ENCODE data around the gene ADCY3.

ADCY3 gene

DNA sequence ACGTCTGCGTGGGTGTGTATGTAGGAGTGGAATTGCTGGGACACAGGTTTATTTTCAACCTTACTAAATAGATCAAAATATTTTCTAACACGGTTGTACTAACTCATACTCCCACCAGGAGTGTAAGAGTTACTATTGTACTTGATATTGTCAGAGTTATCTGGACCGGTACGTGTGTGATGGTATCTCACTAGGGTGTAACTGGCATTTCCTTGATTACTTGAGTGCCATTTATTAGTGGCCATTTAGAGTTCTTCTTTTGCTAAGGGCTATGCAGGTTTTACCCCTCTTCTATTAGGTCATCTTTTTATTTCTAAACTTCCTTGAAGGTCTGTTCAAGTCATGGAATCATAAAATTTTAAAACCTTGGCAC is 93.3 kb downstream of the ADCY3 start:
- TF ChIP-seq, protein P1, sequence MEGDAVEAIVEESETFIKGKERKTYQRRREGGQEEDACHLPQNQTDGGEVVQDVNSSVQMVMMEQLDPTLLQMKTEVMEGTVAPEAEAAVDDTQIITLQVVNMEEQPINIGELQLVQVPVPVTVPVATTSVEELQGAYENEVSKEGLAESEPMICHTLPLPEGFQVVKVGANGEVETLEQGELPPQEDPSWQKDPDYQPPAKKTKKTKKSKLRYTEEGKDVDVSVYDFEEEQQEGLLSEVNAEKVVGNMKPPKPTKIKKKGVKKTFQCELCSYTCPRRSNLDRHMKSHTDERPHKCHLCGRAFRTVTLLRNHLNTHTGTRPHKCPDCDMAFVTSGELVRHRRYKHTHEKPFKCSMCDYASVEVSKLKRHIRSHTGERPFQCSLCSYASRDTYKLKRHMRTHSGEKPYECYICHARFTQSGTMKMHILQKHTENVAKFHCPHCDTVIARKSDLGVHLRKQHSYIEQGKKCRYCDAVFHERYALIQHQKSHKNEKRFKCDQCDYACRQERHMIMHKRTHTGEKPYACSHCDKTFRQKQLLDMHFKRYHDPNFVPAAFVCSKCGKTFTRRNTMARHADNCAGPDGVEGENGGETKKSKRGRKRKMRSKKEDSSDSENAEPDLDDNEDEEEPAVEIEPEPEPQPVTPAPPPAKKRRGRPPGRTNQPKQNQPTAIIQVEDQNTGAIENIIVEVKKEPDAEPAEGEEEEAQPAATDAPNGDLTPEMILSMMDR (IDR thresholded peaks at IDR 0.05; ENCODE audit: low read depth, low read length): no peak
- no peak for DNase-seq (ENCODE audit: extremely low read depth, low read depth)

DNA sequence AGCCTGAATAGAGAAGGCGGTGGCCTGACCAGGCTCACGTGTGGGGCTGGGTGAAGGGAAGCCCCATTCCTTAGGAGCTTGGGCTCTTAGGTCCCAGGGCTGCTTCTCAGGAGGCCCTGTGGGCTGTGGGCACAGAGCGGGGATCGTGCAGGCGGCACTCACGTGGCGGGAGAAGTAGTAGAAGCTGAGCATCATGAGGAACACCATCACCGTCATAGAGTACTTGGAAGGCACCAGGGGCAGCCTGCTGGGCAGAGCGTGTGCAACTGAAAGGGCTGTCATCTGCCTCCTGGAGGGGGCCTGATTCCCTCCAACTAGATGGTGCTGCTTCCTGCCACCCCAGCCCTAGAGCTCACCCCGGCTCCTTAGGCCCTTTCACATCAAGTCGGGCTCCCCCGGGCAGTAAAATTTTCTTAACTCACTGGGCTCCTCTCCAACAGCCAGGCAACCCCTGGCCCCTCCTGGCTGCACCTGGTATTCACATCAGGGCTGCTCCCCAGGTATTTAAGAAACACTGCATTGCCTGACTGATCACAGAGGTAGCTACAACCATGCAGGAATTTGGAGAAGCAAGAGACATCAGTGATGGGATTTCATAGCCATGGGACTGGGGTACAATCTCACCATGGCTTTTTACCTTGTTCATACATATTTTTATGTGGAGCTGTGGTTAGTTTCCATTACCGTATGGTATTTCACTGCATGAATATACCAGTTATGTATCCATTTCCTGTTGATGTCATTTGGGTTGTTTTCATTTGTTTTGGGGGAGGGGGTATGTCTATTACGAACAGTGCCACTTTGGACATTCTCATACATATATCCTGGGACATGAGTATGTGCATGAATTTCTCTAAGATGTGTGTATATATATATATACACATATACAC is 93.9 kb downstream of the ADCY3 start:
- no peak for DNase-seq (ENCODE audit: extremely low read depth, low read depth)
- TF ChIP-seq, protein P1 (IDR thresholded peaks at IDR 0.05; ENCODE audit: low read depth, low read length): no peak

DNA sequence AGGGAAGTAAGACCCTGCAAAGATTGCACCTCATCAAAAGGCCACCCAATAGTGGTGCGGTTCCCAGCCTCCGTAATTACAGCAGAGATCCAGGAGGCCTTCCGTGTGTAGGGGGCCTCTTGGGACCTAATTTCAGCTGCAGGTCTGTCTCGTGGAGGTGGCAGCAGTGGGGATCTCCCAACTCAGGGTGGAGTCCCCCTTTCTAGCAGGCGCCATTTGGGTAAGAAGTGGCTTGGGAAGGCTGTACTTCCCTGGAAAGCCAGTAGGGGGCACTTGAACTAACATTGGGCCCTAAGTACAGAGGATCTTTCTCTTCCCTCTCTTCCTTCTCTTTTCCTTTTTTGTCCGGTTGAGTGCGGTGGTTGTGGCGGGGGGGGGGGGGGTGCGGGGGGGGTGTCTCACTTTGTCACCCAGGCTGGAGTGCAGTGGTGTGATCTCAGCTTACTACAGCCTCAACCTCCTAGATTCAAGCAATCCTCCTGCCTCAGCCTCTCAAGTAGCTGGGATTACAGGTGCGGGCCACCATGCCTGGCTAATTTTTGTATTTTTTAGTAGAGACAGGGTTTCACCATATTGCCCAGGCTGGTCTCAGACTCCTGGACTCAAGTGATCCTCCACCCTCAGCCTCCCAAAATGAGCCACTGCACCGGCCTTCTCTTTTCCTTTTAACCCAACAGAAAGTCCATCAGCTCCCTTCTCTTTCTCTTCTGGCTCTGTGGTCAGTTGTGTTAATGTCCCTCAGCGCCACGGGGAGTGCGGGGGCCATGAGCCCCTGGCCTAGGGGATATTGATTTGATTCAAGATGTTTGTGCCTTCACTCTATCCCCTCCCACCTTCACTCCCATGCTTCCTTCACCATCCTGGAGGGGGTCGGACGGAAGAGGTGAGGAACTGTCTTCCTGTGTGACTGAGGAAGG is 94.8 kb downstream of the ADCY3 start:
- DNase-seq (ENCODE audit: extremely low read depth, low read depth): no peak
- TF ChIP-seq, protein P1 (IDR thresholded peaks at IDR 0.05; ENCODE audit: low read depth, low read length): peak; percentile 41

DNA sequence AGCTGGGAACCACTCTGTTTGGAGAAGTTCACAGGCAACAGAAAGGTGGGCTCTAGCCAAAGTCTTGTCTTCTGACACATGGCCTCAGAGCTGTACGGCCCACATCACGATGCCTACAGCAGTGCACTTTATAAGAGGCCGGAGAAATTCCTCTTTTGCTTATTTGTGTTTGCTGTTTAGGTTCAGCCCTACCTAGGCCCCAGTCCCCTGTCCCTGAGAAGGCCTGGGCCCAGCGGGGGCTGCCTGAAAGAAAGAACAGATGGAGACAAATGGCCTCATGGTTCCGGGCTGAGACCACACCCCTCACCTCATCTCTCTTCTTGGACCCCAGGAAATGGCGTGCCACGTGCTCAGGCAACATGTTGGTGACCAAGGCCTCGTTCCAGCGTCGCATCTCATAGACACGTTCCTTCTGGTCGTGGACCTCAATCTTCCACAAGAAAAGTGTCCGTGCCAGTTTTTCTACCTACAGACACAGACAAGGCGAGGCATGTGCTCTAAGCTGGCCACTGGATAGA is 95.9 kb downstream of the ADCY3 start:
- no peak for DNase-seq (ENCODE audit: extremely low read depth, low read depth)
- TF ChIP-seq, protein P1 (IDR thresholded peaks at IDR 0.05; ENCODE audit: low read depth, low read length): no peak

DNA sequence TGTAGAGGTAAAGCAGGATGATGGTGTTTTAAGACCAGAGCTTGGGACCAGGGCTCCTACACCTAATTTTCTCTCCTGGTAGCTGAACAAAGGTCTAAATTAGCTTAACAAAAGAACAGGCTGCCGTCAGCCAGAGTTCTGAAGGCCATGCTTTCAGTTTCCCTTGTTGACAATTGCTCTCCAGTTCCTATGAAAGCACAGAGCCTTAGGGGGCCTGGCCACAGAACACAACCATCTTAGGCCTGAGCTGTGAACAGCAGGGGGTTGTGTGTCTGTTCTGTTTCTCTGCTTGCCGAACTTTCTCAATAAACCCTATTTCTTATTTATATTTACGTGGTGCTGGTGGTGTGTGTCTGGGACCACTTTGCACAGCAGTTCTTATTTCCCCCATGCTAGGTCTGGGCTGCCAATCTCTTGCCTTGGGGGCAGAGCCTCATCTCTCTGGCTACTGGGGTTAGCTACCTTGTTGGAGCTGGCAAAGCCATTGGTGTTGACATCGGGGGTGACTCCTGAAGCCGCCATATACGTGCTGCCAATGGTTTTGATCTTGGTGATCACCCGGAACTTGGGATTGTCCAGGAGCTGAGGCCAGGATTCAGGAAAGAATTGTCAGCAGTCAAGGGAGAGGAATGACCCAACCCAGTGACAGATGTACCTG is 97.9 kb downstream of the ADCY3 start:
- TF ChIP-seq, protein P1 (IDR thresholded peaks at IDR 0.05; ENCODE audit: low read depth, low read length): no peak
- no peak for DNase-seq (ENCODE audit: extremely low read depth, low read depth)

DNA sequence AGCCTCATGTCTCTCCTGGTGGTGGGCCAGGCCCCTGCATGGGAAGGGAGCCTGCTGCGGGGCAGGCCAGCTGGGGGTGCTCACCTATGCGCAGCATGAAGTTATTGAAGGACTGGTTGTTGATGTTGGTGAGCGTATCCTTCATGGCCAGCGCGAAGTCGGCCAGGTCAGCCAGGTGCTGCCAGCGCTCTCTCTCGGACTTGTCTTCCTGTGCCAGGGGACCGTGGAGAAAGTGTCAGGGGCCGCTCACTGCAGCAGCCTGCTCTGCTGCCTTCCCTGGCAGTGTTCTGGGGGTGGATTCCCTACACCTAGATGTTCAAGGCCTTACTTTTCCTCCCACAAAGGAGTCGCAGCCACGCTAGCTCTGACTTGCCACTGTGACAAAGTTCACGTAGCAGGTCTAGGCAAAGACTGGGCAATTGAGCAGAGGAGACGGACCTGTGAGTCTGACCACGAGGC is 98.6 kb downstream of the ADCY3 start:
- DNase-seq (ENCODE audit: extremely low read depth, low read depth): no peak
- TF ChIP-seq, protein P1 (IDR thresholded peaks at IDR 0.05; ENCODE audit: low read depth, low read length): no peak

Data from AG09319 (cell line).